Thoracic aorta endothelial cell (primary cell): ENCODE data around the gene PM20D1. TPM values are rescaled to one million over a fixed set of nuclear protein-coding genes. Genes with fewer than 3 reads are reported as not detected.

Source experiments
- total RNA-seq: library from RNA; depleted of rRNA; stranded (reverse); fragments of >200 nt; gene quantifications from 2 replicates; pipeline ENCODE4 v1.2.3, GENCODE V29; 2012

Gene PM20D1, protein sequence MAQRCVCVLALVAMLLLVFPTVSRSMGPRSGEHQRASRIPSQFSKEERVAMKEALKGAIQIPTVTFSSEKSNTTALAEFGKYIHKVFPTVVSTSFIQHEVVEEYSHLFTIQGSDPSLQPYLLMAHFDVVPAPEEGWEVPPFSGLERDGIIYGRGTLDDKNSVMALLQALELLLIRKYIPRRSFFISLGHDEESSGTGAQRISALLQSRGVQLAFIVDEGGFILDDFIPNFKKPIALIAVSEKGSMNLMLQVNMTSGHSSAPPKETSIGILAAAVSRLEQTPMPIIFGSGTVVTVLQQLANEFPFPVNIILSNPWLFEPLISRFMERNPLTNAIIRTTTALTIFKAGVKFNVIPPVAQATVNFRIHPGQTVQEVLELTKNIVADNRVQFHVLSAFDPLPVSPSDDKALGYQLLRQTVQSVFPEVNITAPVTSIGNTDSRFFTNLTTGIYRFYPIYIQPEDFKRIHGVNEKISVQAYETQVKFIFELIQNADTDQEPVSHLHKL
- not detected in 2 replicates for total RNA-seq

GRCh38 chr1:205849619-205850355 lies at the start of gene PM20D1:
PM20D1 (minus strand) TSS chr1:205850132; CDS start chr1:205850072, 60 bp downstream.

DNA sequence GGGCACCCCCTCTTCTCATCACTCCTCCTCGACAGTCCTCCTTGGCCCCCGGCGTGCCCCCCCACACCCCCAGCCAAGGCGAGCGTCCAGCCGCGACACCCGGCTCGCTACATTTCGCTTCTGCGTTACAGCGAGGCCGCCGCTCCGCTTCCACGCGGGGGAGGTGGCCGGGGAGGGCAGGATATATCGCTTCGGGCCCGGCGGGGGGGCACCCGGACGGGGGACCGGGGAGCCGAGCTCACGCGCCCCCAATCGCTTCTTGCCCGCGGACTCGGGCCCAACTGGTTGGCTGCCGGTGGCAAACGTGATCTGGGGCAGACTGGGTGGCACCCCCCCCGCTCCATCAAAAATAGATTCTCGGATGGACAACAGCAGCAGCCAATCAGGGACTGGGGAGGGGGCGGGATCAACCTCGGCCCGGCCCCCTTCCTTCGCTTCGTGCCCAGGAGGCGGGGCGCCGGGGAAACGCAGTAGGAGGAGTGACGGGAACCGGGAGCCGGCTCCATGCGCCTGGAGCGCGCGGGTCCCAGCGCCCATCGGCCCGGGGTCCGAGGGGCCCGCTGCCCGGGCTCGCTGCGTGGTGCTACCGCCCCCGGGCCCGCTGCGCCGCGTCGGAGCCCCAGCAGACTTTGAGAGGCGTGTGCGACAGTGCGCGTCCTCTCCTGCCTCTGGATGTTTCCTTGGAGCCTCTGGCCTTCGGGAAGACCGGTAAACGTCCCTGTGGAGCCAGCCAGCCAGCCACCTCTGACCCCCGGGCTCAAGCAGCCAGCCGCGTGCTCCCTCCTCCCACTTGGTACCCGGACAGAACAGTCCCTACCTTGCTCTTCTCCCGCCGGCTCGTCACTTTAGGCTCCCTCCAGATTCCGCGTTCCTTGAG lies 36.8 kb downstream of the PM20D1 start, which contains the start of gene SLC41A1:
Gene SLC41A1 (minus strand): TSS at position 321 of the 877 bp plus-strand sequence. CDS start 2,757 bp downstream, outside the sequence.

Other genes with a start within 250 kb of the PM20D1 start
- gene ELK4, start 218.1 kb downstream of the PM20D1 start, total RNA-seq: 87.1 and 92.8 TPM in 2 replicates
- 7.0 and 10.1 TPM in 2 replicates for gene SLC45A3, start 169.6 kb downstream of the PM20D1 start, total RNA-seq
- gene NUCKS1, start 100.0 kb downstream of the PM20D1 start, total RNA-seq: 242 and 392 TPM in 2 replicates
- 23.9 and 24.5 TPM in 2 replicates for gene RAB29, start 74.7 kb downstream of the PM20D1 start, total RNA-seq
- 16.0 and 22.6 TPM in 2 replicates for gene SLC41A1, start 36.9 kb downstream of the PM20D1 start, total RNA-seq
- 0.22 TPM in 1 of 2 replicates, not detected in the other for gene SLC26A9, start 93.3 kb upstream of the PM20D1 start, total RNA-seq
- gene RAB7B, start 153.3 kb upstream of the PM20D1 start, total RNA-seq: 0.13 TPM in 1 of 2 replicates, not detected in the other
- gene CTSE, start 173.8 kb upstream of the PM20D1 start, total RNA-seq: 0.36 TPM in 1 of 2 replicates, not detected in the other
- gene RHEX, start 203.0 kb upstream of the PM20D1 start, total RNA-seq: not detected in 2 replicates